AG09319 (cell line): Measurements from ENCODE around the gene POU3F2.

Experiments used
- DNase-seq: peaks from one replicate; pipeline ENCODE4 v3.0.0-alpha.2; 2010; ENCODE audit warnings: low read depth; ENCODE audit errors: extremely low read depth
- CTCF ChIP-seq: IDR thresholded peaks from 2 replicates; pipeline ENCODE4 v1.5.1; 2011; ENCODE audit warnings: low read depth, mild to moderate bottlenecking, inconsistent platforms, low read length, moderate library complexity

POU3F2 gene

GRCh38 chr6:98871821-98872220, 37.4 kb downstream of the POU3F2 start:
- TF ChIP-seq CTCF, result no peak

DNA sequence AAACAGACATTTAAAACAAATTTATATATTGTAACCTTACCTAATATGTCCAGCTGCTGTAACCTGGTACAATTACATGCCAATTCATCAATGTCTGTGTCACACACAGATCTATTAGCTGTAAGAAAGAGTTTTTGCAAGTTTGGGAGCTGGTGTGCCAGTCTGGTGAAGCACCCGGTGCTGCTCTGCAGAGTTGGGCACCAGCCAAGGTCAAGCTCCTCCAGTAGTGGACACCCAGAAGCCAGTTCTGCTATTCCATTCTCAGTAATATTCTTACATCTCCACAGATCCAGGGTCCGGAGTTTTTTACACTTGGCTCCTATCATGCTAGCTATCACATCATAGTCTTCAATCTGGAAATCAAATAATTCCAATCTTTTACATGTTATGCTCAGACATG, 41.0 kb downstream of the POU3F2 start:
- DNase-seq, result no peak
- TF ChIP-seq CTCF, result no peak

More at GRCh38 chr6:98871821-98872220, 37.4 kb downstream of the POU3F2 start:
- no peak for DNase-seq

DNA sequence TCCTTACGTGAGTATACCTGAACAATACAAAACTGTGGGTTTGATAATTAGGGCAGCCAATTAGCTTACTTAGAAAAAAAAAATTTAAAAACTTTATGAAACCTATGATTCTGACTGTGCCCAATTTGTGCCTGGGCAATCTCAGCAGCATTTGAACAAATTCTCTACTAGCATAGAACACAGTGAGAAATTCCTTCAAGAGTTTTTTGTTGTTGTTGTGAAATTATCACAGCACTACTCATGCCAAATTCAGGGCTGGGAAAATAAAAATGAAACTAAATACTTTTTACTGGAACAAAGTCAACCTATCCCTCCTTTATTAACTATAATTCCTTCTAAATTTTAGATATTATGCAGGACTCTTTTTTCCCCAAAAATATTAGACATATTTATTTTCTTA, 42.9 kb downstream of the POU3F2 start:
- no peak for DNase-seq
- TF ChIP-seq CTCF, result no peak

DNA sequence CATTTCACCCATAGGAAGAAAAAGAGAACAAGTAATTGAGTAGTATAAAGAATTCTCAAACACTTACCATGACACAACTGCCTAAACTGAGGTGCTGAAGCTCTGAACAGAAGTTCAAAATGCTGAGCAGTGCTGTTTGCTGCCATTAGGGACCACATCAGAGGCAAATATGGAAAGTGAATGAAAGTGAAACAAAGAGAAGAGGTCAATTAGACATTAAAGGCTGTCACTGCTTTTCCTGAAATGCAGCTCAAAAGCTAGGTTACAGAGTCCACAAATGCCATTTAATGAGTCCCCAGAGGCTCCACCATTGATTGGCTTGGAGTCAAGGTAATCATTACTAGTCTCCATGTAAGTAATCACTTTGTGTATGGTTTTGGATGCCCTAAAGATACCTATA, 46.1 kb downstream of the POU3F2 start:
- DNase-seq, result no peak
- TF ChIP-seq CTCF, result no peak

DNA sequence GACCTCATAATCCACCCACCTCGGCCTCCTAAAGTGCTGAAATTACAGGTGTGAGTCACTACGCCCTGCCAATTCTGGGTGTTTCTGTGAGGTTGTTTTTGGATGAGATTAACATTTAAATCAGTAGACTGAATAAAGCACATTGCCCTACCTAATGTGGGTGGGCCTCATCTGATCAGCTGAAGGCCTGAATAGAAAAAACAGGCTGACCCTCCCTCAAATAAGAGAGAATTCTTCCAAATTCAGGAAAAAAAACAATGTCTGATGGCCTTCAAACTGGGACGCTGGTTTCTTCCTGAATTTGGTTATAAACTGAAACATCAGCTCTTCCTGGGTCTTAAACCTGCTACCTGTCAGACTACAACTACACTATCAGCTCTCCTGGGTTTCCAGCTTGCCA, 51.0 kb downstream of the POU3F2 start:
- no peak for DNase-seq
- TF ChIP-seq CTCF, result no peak

DNA sequence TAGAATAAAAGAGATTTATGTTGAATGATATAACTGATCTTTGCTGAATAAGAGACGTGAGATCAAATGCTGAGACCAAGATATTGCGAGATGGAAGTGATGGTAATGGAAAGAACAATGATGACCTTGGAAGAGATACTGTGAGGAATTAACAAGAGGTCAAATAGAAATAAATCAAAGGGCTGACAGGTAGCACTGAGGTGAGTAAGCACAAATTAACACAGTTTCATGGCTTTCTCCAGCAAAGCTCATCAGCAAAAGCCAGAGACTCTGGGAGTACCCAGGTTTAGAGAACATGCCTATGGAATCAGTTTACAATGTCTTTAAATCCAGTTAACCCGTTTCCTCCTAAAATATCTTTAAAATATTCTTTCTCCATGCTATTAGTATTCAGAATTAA, 53.3 kb downstream of the POU3F2 start:
- no peak for TF ChIP-seq CTCF
- no peak for DNase-seq
